Renal pelvis (tissue), 4 donors: ENCODE results near the gene PRC1. TPM values are rescaled to one million over a fixed set of nuclear protein-coding genes. Genes with fewer than 3 reads are reported as not detected.
"Not testable (repeated sequence)": the region's sequence is repeated elsewhere in the genome, so short reads cannot be mapped to it uniquely, and the experiment has no call there.

ENCODE experiments used
- DNase-seq: peaks from one replicate; pipeline ENCODE4 v3.0.0-alpha.2; 2013
- polyA plus RNA-seq, 3 donors: library from polyadenylated mRNA; unstranded; fragments of 120-200 nt; gene quantifications; one replicate each; pipeline ENCODE4 v1.2.1, GENCODE V29; 2013; ENCODE audit not compliant: insufficient read length in 3 of 3

PRC1 gene
- polyA plus RNA-seq, 3 donors, result 66.9 to 84.0 (median 77.9) TPM

DNA sequence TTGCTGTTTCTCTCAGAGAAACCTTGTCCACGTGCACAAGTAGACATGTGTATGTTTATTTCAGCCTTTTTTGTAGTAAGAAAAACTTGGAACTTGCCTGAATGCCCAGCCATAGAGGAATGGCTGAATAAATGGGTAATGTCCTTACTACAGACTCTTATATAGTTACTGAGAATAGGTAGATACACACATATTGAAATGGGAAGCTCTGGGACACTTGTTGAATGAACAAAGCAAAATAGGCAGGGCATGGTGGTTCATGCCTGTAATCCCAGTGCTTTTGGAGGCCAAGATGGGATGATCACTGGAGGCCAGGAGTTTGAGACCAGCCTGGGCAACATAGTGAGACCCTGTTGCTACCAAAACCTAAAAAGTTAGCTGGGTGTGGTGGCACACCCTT lies 57.5 kb downstream of the PRC1 start:
- DNase-seq, result no peak

DNA sequence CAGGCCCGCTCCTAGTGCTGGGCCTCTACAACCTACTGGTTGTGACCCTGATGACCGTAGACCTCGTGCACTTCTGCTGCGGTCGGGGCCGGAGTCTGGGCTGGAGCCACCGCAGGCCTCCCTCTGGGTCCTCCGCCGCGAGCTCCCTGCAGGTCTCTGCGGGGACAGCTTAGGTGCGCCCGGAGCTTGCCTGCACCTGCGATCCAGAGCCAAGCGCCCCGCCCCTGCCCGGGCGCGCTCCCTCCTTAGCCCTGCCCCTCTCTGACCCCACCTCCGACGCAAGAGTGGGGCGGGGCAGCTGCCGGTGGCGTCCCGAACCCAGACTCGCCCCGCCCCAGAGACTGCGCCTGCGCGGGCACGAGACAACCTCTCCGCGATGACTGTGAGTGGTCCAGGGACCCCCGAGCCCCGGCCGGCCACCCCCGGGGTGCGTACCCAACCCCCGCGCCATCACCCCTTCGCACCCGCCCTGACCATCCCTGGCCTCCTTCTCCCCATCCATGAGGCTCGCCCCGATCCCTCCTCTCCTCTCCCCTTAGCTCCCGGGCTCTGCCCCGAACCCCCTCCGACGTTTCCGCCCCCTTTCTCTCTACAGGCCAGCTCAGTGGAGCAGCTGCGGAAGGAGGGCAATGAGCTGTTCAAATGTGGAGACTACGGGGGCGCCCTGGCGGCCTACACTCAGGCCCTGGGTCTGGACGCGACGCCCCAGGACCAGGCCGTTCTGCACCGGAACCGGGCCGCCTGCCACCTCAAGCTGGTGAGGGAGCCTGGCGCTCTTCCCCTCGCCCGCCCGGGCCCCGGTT lies 59.2 kb downstream of the PRC1 start, which contains the start of gene UNC45A:
TSS of gene UNC45A (plus strand) at position 337 of the 803 bp plus-strand sequence. CDS start at position 377, 40 bp downstream.
- peak; percentile 91 for DNase-seq

DNA sequence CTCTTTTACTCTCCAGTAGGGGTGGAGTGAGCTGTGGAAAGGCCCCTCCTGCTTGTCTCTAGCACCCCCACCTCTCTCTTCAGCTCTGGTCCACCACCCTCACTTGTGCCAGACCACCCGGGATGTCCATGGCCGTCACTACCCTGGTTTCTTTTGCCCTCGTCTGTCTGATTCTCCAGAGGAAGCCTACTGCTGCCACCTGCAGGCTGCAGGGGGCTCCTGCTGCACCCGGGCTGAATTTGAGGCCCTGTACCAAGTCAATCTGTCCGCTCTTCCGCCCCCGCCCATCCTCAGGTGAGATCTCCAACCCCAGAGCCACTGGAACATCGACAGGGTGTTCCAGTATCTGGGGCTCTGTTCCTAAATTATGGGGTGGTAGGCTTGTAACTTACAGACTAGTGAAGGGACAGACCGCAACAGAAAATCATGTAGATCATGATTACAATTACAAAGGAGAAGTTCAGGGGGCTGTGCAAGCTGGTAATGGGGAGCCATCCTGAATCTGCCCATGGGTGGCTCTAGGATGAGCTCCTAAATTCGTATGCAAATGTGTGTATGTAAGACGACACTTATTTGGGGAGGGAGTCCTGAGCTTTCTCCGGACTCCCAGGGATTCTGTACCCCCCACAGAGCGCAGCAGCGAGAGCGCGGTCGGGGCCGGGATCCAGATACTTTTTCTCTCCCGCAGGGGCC lies 59.9 kb downstream of the PRC1 start:
- peak; percentile 84 for DNase-seq

DNA sequence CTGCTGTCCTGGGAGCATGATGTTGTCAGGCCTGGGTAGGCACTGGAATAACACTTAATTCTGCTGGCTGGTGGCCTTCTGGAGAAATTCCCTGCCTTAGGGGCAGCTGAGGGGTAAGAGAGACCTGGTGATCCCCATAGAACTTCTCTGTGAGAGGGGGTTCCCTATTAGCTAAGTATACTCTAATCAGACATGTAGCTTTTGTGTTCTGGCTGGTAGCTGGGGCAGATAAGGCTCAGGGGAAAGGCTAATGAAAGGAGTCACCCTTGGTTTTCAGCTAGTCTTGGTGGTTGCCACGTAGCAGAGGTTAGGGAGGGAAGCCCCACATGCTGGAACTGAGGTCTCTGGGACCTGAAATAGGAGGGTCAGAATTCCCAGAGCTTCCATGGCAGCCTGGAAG lies 61.0 kb downstream of the PRC1 start:
- DNase-seq, result no peak

DNA sequence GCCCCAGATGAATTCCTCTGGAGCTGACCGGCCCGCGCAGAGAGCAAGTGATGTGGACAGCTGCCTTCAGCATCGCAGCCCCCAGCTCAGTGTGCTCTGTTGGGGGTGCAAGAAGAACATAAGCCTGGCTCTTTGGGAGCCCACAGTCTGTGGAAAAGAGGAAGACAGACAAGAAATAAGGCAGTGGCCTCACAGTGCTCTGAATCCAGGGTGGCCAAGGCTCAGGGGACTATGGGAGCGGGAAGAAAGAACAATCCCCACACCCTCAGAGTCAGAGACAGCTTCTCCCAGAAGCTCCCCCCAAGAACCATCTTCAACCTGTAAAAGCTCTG lies 61.7 kb downstream of the PRC1 start:
- DNase-seq, result no peak

DNA sequence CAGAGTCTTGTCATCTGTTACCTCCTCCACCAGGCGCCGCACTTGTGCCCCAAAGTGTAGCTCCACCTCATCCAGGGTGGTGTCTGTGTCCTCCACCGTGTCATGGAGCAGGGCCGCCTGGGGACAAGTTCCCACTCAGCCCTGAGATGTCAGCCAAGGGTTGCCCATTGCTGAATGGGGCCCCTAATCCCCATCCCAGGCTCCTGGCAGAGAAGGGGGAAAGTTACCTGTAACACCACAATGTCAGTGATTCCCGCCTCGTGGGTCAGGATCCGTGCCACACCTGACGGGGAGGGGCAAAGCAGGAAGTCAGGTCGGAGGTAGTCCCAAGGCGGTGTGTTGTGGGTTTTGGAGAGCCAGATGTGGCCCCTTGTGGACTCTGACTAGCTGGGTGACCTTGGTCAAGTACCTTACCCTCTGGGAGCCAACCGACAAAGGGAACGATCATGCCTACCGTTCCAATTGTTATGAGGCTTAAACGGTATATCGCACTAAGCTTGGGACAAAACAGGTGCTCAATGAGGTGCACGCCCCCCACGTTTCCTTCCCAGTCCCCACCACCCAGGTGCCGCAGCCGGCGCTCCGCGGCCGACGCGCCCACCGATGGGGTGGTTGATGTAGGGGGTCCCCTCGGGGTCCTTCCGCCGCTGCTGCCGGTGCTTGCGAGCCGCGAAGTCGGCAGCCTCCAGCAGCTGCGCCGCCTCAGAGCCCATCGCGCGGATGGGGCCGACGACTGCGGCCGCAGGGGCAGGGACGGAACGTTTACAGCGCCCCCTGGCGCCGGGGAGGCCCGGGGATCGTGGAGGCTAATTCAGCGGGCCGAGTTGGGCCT lies 62.3 kb downstream of the PRC1 start, which contains the start of gene HDDC3:
TSS of gene HDDC3 (minus strand) at position 722 of the 832 bp plus-strand sequence. CDS start at position 713, 9 bp downstream.
- peak; percentile 81 for DNase-seq

DNA sequence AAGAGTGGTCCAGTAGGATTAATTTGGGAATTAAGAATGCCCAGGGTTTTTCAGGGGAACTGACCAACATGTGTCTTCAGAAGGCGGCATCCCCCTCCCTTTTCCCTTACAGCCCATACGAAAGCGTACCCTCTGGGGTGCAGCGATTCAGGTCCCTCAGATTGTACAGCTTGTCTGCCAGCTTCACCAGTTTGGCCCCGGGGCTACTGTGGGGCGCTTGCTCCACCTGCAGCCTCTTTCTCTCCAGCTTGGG lies 62.8 kb downstream of the PRC1 start:
- DNase-seq, result no peak

DNA sequence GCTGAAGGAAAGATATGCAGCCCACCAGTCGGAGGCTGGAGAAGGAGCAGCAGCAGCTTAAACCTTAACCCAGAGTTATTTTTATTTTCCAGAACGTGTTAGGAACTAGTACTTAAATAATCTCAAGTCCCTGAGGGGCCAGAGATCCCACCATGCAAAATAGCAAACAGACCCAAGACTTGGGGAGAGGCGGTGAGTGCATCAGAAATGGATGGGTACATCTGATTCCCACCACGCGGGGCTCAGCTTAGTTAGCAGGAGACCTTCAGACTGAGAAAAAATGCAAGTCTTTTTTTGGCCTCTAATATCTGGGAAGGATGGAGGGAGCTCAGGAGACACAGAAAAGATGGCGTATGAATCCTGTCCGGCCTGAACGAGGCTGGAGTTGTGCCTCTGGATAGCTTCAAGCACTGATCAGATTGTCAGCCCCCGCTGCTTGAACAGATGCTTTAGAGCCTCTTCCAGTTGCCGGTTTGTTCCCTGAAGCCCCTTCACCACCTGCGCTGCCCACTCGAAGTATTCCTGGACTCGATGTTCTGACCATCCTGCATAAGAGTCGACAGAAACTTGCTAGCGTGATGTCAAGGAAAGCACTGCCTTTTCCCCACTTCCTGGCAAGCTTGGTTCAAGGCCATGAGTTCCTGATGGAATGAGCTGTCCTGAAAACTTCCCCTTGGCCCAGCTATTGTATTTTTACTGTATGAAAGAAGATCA lies 63.3 kb downstream of the PRC1 start:
- no peak for DNase-seq

DNA sequence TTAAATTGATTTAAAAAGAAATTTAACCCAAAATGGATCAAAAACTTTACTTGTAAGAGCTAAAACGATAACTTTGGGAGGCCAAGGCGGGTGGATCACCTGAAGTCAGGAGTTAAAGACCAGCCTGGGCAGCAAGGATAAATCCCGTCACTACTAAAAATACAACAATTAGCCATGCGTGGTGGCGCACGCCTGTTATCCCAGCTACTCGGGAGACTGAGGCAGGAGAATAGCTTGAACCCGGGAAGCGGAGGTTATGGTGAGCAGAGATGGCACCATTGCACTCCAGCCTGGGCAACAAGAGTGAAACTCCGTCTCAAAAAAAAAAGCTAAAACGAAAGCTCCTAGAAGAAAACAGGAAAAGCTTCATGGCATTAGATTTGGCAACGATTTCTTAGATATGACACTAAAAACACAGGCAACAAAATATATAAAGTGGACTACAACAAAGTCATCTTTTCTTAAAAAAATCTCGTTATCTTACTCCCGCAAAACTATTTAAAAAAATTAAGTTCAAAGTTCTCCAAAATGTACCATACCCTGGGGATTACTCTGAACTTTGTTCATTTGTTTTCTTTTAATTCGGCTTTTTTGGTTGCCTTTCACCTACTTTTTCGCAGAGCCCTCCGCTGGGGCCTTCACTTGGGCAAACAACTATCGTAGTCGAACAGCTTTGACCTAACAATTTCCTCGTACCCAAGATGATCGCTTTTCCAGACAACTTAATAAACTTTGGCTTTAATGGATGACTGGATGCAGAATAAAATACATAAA lies 64.9 kb downstream of the PRC1 start:
- DNase-seq, result no peak

DNA sequence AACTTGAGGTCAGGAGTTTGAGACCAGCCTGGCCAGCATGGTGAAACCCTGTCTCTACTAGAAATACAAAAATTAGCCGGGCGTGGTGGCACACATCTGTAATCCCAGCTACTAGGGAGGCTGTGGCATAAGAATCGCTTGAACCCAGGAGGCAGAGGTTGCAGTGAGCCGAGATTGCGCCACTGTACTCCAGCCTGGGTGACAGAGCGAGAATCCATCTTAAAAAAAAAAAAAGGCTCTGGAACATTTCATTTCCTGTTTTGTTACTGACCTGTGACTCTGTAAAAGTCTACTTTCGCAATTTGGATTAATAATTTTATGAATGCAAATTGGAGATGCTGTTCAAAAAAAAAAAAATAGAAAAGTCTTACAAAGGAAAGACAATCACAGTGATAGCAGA lies 66.2 kb downstream of the PRC1 start:
- DNase-seq, result not testable (repeated sequence)

DNA sequence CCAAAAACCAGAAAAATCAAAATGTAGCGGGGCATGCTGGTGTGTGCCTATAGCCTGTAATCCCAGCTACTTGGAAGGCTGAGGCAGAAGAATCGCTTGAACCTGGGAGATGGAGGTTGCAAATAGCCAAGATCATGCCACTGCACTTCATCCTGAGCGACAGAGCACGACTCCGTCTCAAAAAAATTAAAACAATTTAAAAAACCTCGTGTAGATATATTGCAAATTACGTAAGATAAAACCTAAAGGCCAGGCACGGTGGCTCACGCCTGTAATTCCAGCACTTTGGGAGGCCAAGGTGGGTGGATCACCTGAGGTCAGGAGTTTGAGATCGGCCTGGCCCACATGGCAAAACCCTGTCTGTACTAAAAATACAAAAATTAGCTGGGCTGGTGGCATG lies 67.6 kb downstream of the PRC1 start:
- not testable (repeated sequence) for DNase-seq

DNA sequence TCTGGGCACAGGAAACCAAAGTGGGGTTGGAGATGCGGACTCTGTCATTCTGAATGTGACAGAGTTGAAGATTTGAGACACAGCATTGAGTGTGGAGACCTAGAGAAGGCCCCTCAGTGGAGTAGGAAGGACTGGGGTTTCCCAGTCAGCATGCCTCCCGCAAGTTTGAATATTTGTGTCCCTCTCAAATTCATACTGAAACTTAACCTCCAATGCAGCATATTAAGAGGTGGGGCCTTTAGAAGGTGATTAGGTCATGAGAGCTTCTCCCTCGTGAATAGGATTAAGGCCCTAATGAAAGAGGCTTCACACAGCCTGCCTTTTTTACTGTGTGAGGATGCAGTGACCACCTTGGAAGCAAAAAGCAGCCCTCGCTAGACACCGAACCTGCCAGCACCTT lies 70.0 kb downstream of the PRC1 start:
- DNase-seq, result no peak

DNA sequence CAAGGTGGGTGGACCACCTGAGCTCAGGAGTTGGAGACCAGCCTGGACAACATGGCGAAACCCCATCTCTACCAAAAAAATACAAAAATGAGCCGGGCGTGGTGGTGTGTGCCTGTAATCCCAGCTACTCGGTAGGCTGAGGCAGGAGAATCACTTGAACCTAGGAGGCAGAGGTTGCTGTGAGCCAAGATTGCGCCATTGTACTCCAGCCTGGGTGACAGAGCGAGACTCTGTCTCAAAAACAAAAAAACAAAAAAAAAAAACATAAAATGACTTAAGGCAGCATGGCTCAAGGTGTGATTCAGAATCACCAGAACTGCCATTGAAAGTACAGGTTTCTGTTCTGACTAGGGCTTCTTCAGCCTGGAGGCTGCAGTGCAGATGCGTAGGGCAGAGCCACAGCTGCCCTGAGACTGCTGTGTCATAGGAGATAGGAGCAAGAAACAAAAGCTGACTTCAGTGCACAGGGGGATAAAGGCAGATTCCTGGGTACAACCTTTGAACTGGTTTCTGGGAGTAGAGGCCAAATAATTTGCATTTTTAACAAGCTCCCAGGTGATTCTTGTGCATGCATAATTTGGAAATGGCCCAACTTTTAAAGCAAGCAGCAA lies 71.5 kb downstream of the PRC1 start:
- not testable (repeated sequence) for DNase-seq

DNA sequence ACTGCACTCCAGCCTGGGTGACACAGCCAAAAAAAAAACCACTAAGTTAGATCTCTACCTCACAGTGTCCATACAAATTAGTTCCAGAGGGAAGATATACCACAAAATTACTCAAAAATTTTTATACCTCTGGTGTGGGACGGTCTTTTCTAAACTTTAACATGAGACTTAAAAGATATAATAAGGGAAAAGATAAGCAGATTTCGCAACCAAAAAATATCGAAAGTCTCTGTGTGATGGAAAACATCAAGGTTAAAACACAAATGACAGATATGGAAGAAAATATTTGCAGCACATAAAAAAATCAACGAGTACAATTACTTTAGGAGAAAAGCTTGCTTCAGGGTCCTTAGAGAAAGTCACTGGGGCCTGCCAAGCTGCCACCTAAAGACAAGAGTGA lies 72.4 kb downstream of the PRC1 start:
- DNase-seq, result no peak

DNA sequence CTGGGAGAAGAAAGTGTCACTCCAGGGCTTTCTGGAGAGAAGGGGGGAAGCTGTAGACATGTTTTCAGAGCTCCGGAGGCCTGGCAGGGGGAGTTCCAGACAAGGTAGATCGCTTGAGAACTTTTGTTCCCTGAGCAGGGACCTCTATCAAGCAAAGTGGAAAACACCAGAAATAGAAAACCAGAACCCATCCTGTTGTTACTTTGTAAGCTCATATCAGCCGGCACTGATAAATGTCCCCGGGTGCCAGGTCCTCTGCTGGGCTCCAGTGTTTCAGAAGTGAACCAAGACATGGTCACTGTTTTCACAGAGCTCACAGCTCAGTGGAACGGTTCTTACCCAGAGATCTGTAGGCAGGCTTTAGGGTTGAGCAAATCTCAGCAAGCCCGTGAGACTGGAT lies 75.5 kb downstream of the PRC1 start:
- DNase-seq, result no peak

DNA sequence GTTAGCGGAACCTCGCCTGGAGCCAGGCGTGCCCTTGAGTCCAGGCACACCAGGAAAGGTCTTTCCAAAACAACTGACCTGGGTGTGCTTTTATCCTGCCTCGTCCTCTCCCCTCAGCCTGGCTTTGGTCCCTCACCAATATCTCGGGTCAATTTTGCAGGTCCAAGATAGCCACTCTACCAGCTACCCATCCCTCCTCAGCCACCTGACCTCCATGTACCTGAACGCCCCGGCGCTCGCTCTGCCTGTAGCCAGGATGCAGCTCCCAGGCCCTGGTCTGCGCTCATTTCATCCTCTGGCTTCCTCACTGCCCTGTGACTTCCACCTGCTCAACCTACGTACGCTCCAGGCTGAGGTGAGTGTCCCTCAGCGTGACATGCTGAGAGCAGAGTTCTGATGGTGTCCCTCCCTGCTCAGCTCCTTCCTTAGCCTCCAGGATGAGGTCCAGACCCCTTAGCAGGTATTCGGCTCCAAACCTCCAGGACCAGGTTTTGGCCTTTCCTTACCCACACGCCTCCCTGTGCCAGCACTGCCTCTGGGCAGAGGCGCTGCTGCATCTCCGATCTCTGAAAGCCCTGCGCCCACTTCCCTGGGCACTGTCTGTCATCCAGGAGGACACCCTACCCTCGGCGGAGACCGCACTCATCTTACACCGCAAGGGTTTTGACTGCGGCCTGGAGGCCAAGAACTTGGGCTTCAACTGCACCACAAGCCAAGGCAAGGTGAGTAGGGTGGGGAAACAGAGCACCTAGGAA lies 76.1 kb downstream of the PRC1 start:
- no peak for DNase-seq

DNA sequence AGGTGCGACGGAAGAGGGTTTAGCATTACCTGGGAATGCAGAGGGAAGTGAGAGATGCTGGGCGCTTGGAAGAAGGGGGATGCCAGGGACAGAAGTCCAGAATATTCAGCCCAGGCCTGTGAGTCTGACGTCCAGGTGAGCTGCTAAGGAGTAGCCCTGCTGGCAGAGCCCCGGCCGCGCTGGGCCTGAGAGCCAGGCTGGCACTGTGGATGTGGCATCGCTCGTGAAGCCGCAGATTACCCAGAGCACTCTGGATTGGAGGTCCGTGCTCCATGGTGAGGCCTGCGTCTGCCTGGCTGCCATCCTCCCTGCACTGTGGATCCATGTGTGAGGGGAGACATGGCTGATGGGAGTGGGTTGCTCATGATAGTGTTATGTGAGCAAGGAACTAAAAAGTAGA lies 76.8 kb downstream of the PRC1 start:
- DNase-seq, result no peak

DNA sequence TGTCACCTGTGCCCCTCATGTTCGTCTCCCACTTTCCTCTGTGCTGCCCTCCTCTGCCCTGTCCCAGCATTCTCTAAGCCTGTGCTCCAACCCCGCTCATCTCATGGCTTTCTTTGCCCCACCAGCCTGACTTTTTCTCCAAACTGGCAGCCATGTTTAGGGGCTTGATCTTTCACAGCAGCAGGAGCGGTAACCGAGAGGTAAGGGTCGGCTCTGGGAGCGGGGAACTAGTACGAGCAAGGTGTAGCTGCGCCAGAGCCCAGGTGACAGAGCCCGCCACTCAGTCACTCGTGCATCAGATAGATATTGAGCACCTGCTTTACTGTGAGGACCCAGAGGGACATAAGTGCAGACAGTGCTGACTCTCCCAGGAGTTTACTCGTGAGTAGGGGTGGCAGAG lies 77.9 kb downstream of the PRC1 start:
- no peak for DNase-seq
